ENCODE data around the gene PHACTR1.
"Not testable (repeated sequence)": the region's sequence is repeated elsewhere in the genome, so short reads cannot be mapped to it uniquely, and the experiment has no call there.

PHACTR1 gene

GRCh38 chr6:13131935-13132661 is 415.5 kb downstream of the PHACTR1 start:
- Histone ChIP-seq H3K4me3 (ENCODE audit: low read depth in 1 of 5, low read length in 5 of 5) (no peak overlapping the region), H3K27me3 (ENCODE audit: control insufficient read depth in 5 of 5, insufficient read depth in 4 of 5, low read length in 5 of 5) (no peaks in the 10 kb centered on the region), H3K9me3 (ENCODE audit: control insufficient read depth in 5 of 5, low read length in 5 of 5) (peaks cover 0 to 3% (median 0%) of the 10 kb centered on the region in 5 donors), H3K36me3 (ENCODE audit: control insufficient read depth in 5 of 5, insufficient read depth in 5 of 5, low read length in 5 of 5) (no peaks in the 10 kb centered on the region), H3K27ac (ENCODE audit: low read depth, low read length) (no peak overlapping the region), H3K4me1 (ENCODE audit: control insufficient read depth in 5 of 5, insufficient read depth in 5 of 5, low read length in 5 of 5) (no peaks in the 10 kb centered on the region), H3K9ac (ENCODE audit: low read length in 5 of 5) (no peak overlapping the region)

GRCh38 chr6:13133894-13134293 is 417.3 kb downstream of the PHACTR1 start:
- not testable (repeated sequence) for H3K27me3 ChIP-seq (ENCODE audit: control insufficient read depth in 5 of 5, insufficient read depth in 4 of 5, low read length in 5 of 5); H3K4me1 ChIP-seq (ENCODE audit: control insufficient read depth in 5 of 5, insufficient read depth in 5 of 5, low read length in 5 of 5); H3K36me3 ChIP-seq (ENCODE audit: control insufficient read depth in 5 of 5, insufficient read depth in 5 of 5, low read length in 5 of 5); H3K4me3 ChIP-seq (ENCODE audit: low read depth in 1 of 5, low read length in 5 of 5); H3K27ac ChIP-seq (ENCODE audit: low read depth, low read length); H3K9ac ChIP-seq (ENCODE audit: low read length in 5 of 5); H3K9me3 ChIP-seq (ENCODE audit: control insufficient read depth in 5 of 5, low read length in 5 of 5)

- H3K4me3 ChIP-seq (ENCODE audit: low read depth in 1 of 5, low read length in 5 of 5): no peak overlapping the region
- H3K9me3 ChIP-seq (ENCODE audit: control insufficient read depth in 5 of 5, low read length in 5 of 5): no peaks in the 10 kb centered on the region
- no peak overlapping the region for H3K9ac ChIP-seq (ENCODE audit: low read length in 5 of 5)
- H3K36me3 ChIP-seq (ENCODE audit: control insufficient read depth in 5 of 5, insufficient read depth in 5 of 5, low read length in 5 of 5): no peaks in the 10 kb centered on the region
- H3K4me1 ChIP-seq (ENCODE audit: control insufficient read depth in 5 of 5, insufficient read depth in 5 of 5, low read length in 5 of 5): no peaks in the 10 kb centered on the region
- H3K27ac ChIP-seq (ENCODE audit: low read depth, low read length): no peak overlapping the region
- H3K27me3 ChIP-seq (ENCODE audit: control insufficient read depth in 5 of 5, insufficient read depth in 4 of 5, low read length in 5 of 5): no peaks in the 10 kb centered on the region
These were observed 418.6 kb downstream of the PHACTR1 start for GRCh38 chr6:13135152-13135551.

- Histone ChIP-seq H3K4me3 (ENCODE audit: low read depth in 1 of 5, low read length in 5 of 5) (no peak overlapping the region), H3K27me3 (ENCODE audit: control insufficient read depth in 5 of 5, insufficient read depth in 4 of 5, low read length in 5 of 5) (no peaks in the 10 kb centered on the region), H3K9me3 (ENCODE audit: control insufficient read depth in 5 of 5, low read length in 5 of 5) (no peaks in the 10 kb centered on the region), H3K4me1 (ENCODE audit: control insufficient read depth in 5 of 5, insufficient read depth in 5 of 5, low read length in 5 of 5) (no peaks in the 10 kb centered on the region), H3K27ac (ENCODE audit: low read depth, low read length) (no peak overlapping the region), H3K9ac (ENCODE audit: low read length in 5 of 5) (no peak overlapping the region), H3K36me3 (ENCODE audit: control insufficient read depth in 5 of 5, insufficient read depth in 5 of 5, low read length in 5 of 5) (no peaks in the 10 kb centered on the region)
These were observed 422.6 kb downstream of the PHACTR1 start for GRCh38 chr6:13139119-13139518.

GRCh38 chr6:13140980-13141379 is 424.4 kb downstream of the PHACTR1 start:
- Histone ChIP-seq H3K9ac (ENCODE audit: low read length in 5 of 5) (no peak overlapping the region), H3K27ac (ENCODE audit: low read depth, low read length) (no peak overlapping the region), H3K4me3 (ENCODE audit: low read depth in 1 of 5, low read length in 5 of 5) (no peak overlapping the region), H3K4me1 (ENCODE audit: control insufficient read depth in 5 of 5, insufficient read depth in 5 of 5, low read length in 5 of 5) (no peaks in the 10 kb centered on the region), H3K9me3 (ENCODE audit: control insufficient read depth in 5 of 5, low read length in 5 of 5) (no peaks in the 10 kb centered on the region), H3K36me3 (ENCODE audit: control insufficient read depth in 5 of 5, insufficient read depth in 5 of 5, low read length in 5 of 5) (no peaks in the 10 kb centered on the region), H3K27me3 (ENCODE audit: control insufficient read depth in 5 of 5, insufficient read depth in 4 of 5, low read length in 5 of 5) (no peaks in the 10 kb centered on the region)

GRCh38 chr6:13141387-13141786 is 424.8 kb downstream of the PHACTR1 start:
- Histone ChIP-seq H3K27ac (ENCODE audit: low read depth, low read length) (no peak overlapping the region), H3K27me3 (ENCODE audit: control insufficient read depth in 5 of 5, insufficient read depth in 4 of 5, low read length in 5 of 5) (no peaks in the 10 kb centered on the region), H3K9ac (ENCODE audit: low read length in 5 of 5) (no peak overlapping the region), H3K9me3 (ENCODE audit: control insufficient read depth in 5 of 5, low read length in 5 of 5) (no peaks in the 10 kb centered on the region), H3K4me3 (ENCODE audit: low read depth in 1 of 5, low read length in 5 of 5) (no peak overlapping the region), H3K36me3 (ENCODE audit: control insufficient read depth in 5 of 5, insufficient read depth in 5 of 5, low read length in 5 of 5) (no peaks in the 10 kb centered on the region), H3K4me1 (ENCODE audit: control insufficient read depth in 5 of 5, insufficient read depth in 5 of 5, low read length in 5 of 5) (no peaks in the 10 kb centered on the region)

GRCh38 chr6:13142611-13143010 is 426.0 kb downstream of the PHACTR1 start:
- H3K27me3 ChIP-seq (ENCODE audit: control insufficient read depth in 5 of 5, insufficient read depth in 4 of 5, low read length in 5 of 5): no peaks in the 10 kb centered on the region
- no peaks in the 10 kb centered on the region for H3K4me1 ChIP-seq (ENCODE audit: control insufficient read depth in 5 of 5, insufficient read depth in 5 of 5, low read length in 5 of 5)
- no peak overlapping the region for H3K9ac ChIP-seq (ENCODE audit: low read length in 5 of 5)
- H3K36me3 ChIP-seq (ENCODE audit: control insufficient read depth in 5 of 5, insufficient read depth in 5 of 5, low read length in 5 of 5): no peaks in the 10 kb centered on the region
- no peaks in the 10 kb centered on the region for H3K9me3 ChIP-seq (ENCODE audit: control insufficient read depth in 5 of 5, low read length in 5 of 5)
- no peak overlapping the region for H3K27ac ChIP-seq (ENCODE audit: low read depth, low read length)
- no peak overlapping the region for H3K4me3 ChIP-seq (ENCODE audit: low read depth in 1 of 5, low read length in 5 of 5)

GRCh38 chr6:13146442-13146841 is 429.9 kb downstream of the PHACTR1 start:
- Histone ChIP-seq H3K27ac (ENCODE audit: low read depth, low read length) (no peak overlapping the region), H3K27me3 (ENCODE audit: control insufficient read depth in 5 of 5, insufficient read depth in 4 of 5, low read length in 5 of 5) (no peaks in the 10 kb centered on the region), H3K4me3 (ENCODE audit: low read depth in 1 of 5, low read length in 5 of 5) (no peak overlapping the region), H3K9ac (ENCODE audit: low read length in 5 of 5) (no peak overlapping the region), H3K36me3 (ENCODE audit: control insufficient read depth in 5 of 5, insufficient read depth in 5 of 5, low read length in 5 of 5) (no peaks in the 10 kb centered on the region), H3K4me1 (ENCODE audit: control insufficient read depth in 5 of 5, insufficient read depth in 5 of 5, low read length in 5 of 5) (no peaks in the 10 kb centered on the region), H3K9me3 (ENCODE audit: control insufficient read depth in 5 of 5, low read length in 5 of 5) (peaks cover 0 to 5% (median 0%) of the 10 kb centered on the region in 5 donors)

GRCh38 chr6:13147376-13147775 is 430.8 kb downstream of the PHACTR1 start:
- H3K9ac ChIP-seq (ENCODE audit: low read length in 5 of 5): no peak overlapping the region
- no peaks in the 10 kb centered on the region for H3K27me3 ChIP-seq (ENCODE audit: control insufficient read depth in 5 of 5, insufficient read depth in 4 of 5, low read length in 5 of 5)
- H3K4me1 ChIP-seq (ENCODE audit: control insufficient read depth in 5 of 5, insufficient read depth in 5 of 5, low read length in 5 of 5): no peaks in the 10 kb centered on the region
- H3K9me3 ChIP-seq (ENCODE audit: control insufficient read depth in 5 of 5, low read length in 5 of 5): peaks cover 0 to 5% (median 0%) of the 10 kb centered on the region in 5 donors
- no peak overlapping the region for H3K4me3 ChIP-seq (ENCODE audit: low read depth in 1 of 5, low read length in 5 of 5)
- H3K36me3 ChIP-seq (ENCODE audit: control insufficient read depth in 5 of 5, insufficient read depth in 5 of 5, low read length in 5 of 5): no peaks in the 10 kb centered on the region
- H3K27ac ChIP-seq (ENCODE audit: low read depth, low read length): no peak overlapping the region

GRCh38 chr6:13147782-13148181 is 431.2 kb downstream of the PHACTR1 start:
- H3K27ac ChIP-seq (ENCODE audit: low read depth, low read length): no peak overlapping the region
- no peaks in the 10 kb centered on the region for H3K4me1 ChIP-seq (ENCODE audit: control insufficient read depth in 5 of 5, insufficient read depth in 5 of 5, low read length in 5 of 5)
- no peak overlapping the region for H3K9ac ChIP-seq (ENCODE audit: low read length in 5 of 5)
- no peak overlapping the region for H3K4me3 ChIP-seq (ENCODE audit: low read depth in 1 of 5, low read length in 5 of 5)
- peaks cover 0 to 5% (median 0%) of the 10 kb centered on the region in 5 donors for H3K9me3 ChIP-seq (ENCODE audit: control insufficient read depth in 5 of 5, low read length in 5 of 5)
- no peaks in the 10 kb centered on the region for H3K36me3 ChIP-seq (ENCODE audit: control insufficient read depth in 5 of 5, insufficient read depth in 5 of 5, low read length in 5 of 5)
- no peaks in the 10 kb centered on the region for H3K27me3 ChIP-seq (ENCODE audit: control insufficient read depth in 5 of 5, insufficient read depth in 4 of 5, low read length in 5 of 5)
